Erythroblast (primary cell): ENCODE data around the gene FRMD4A.

Experiments
- GATA1 ChIP-seq: IDR thresholded peaks from 2 replicates; pipeline ENCODE4 v1.6.1; 2011; ENCODE audit warnings: low read depth, mild to moderate bottlenecking, control low read depth, low read length, moderate library complexity
- POLR2A ChIP-seq: IDR thresholded peaks from 2 replicates; pipeline ENCODE4 v1.6.1; 2011; ENCODE audit warnings: mild to moderate bottlenecking, low read length

GRCh38 chr10:14291296-14291695 lies 39.4 kb downstream of the FRMD4A start:
- no peak for TF ChIP-seq POLR2A
- no peak for TF ChIP-seq GATA1
